Calu3 (cell line): Measurements from ENCODE around the gene LRRC73. TPM values are rescaled to one million over a fixed set of nuclear protein-coding genes. Genes with fewer than 3 reads are reported as not detected.

ENCODE experiments used
- BruUV-seq: library from RNA; stranded (reverse); fragments of 400-500 nt; replicated peaks from 2 replicates; lab custom pipeline; 2021; lab: Mats Ljungman, UMichigan
- CTCF ChIA-PET: fragments of 300-600 bp; sonication (Branson Sonifier 250); formaldehyde crosslinking; loops from one replicate; lab custom pipeline; 2022; ENCODE audit warnings: antibody characterized with exemption; lab: Charles Lee
- DNase-seq: peaks from one replicate; pipeline ENCODE4 v3.0.0; 2022
- H3K27ac Mint-ChIP-seq: one replicate; pipeline ENCODE4 v1.8.0; 2022; ENCODE audit warnings: mixed read lengths; ENCODE audit not compliant: unreplicated experiment
- H3K27me3 Mint-ChIP-seq: one replicate; pipeline ENCODE4 v1.8.0; 2022; ENCODE audit warnings: mixed read lengths; ENCODE audit not compliant: unreplicated experiment
- H3K36me3 Mint-ChIP-seq: one replicate; pipeline ENCODE4 v1.8.0; 2022; ENCODE audit warnings: mild to moderate bottlenecking, moderate library complexity, mixed read lengths; ENCODE audit not compliant: insufficient read depth, unreplicated experiment
- H3K4me1 Mint-ChIP-seq: one replicate; pipeline ENCODE4 v1.8.0; 2022; ENCODE audit warnings: mild to moderate bottlenecking, low read depth, mixed read lengths; ENCODE audit not compliant: unreplicated experiment
- H3K4me3 Mint-ChIP-seq: one replicate; pipeline ENCODE4 v1.8.0; 2022; ENCODE audit warnings: mild to moderate bottlenecking, low read depth, moderate library complexity, mixed read lengths; ENCODE audit not compliant: unreplicated experiment
- H3K9me3 Mint-ChIP-seq: one replicate; pipeline ENCODE4 v1.8.0; 2022; ENCODE audit warnings: low read depth, mixed read lengths; ENCODE audit not compliant: unreplicated experiment
- CTCF ChIP-seq: fragments of 200-600 bp; IDR thresholded peaks from one replicate; pipeline ENCODE4 v1.8.0; 2022; ENCODE audit warnings: antibody characterized with exemption; ENCODE audit not compliant: unreplicated experiment
- intact Hi-C: fragments of 100-400 bp; cut with micrococcal nuclease; formaldehyde crosslinking; loops from one replicate; pipeline ENCODE4 v1.10.0; 2022; ENCODE audit not compliant: unreplicated experiment
- total RNA-seq: library from RNA; stranded (reverse); gene quantifications from 2 replicates; pipeline ENCODE4 v1.2.3, GENCODE V29; 2022

LRRC73 gene
- total RNA-seq, 1 experiment from 2014 or later: 0.50 TPM

GRCh38 chr6:43516367-43516696 lies 6.2 kb upstream of the LRRC73 start:
- CTCF ChIA-PET: interaction anchor here (0.5 to 1.5 kb wide), 3 partner anchors 9 to 140 kb away, joined by 3 to 4 read pairs (median 4); no protein-coding TSS in a partner anchor
- Mint-ChIP-seq H3K27me3 (no peaks in the 10 kb centered on the region), H3K4me1 (peaks cover 15% of the 10 kb centered on the region), H3K36me3 (peaks cover 36% of the 10 kb centered on the region), H3K4me3 (no peak overlapping the region), H3K9me3 (no peaks in the 10 kb centered on the region), H3K27ac (no peak overlapping the region)
- TF ChIP-seq CTCF: no peak
- no peak for DNase-seq
- TSS peak; percentile 58 for BruUV-seq
- intact Hi-C loops: no loop called here

GRCh38 chr6:43515808-43516207 lies 5.7 kb upstream of the LRRC73 start:
- peaks cover 15% of the 10 kb centered on the region for H3K4me1 Mint-ChIP-seq
- no peaks in the 10 kb centered on the region for H3K27me3 Mint-ChIP-seq
- no peaks in the 10 kb centered on the region for H3K9me3 Mint-ChIP-seq
- no TSS peak for BruUV-seq
- H3K36me3 Mint-ChIP-seq: peaks cover 34% of the 10 kb centered on the region
- intact Hi-C loops: no loop called here
- CTCF ChIA-PET: interaction anchor here (1.4 kb wide), 1 partner anchor 27 kb away, joined by 3 read pairs; no protein-coding TSS in a partner anchor
- H3K4me3 Mint-ChIP-seq: no peak overlapping the region
- no peak overlapping the region for H3K27ac Mint-ChIP-seq
- DNase-seq: no peak
- no peak for TF ChIP-seq CTCF

- DNase-seq: no peak
- H3K27me3 Mint-ChIP-seq: peaks cover 27% of the 10 kb centered on the region
- no peak overlapping the region for H3K27ac Mint-ChIP-seq
- peaks cover 59% of the 10 kb centered on the region for H3K36me3 Mint-ChIP-seq
- TF ChIP-seq CTCF: no peak
- H3K4me3 Mint-ChIP-seq: no peak overlapping the region
- peaks cover 31% of the 10 kb centered on the region for H3K4me1 Mint-ChIP-seq
- BruUV-seq: TSS peak; percentile 11
- intact Hi-C loops: no loop called here
- H3K9me3 Mint-ChIP-seq: no peaks in the 10 kb centered on the region
- CTCF ChIA-PET: interaction anchor here (0.6 kb wide), 2 partner anchors 573 to 1585 kb away, joined by 3 read pairs; no protein-coding TSS in a partner anchor
Measured at GRCh38 chr6:43511824-43512415, 1.8 kb upstream of the LRRC73 start.

- no peak for DNase-seq
- intact Hi-C loops: no loop called here
- H3K4me1 Mint-ChIP-seq: peaks cover 27% of the 10 kb centered on the region
Measured at GRCh38 chr6:43510827-43511163, 649 bp upstream of the LRRC73 start.

More at GRCh38 chr6:43510827-43511163, 649 bp upstream of the LRRC73 start:
- no peak for TF ChIP-seq CTCF
- Mint-ChIP-seq H3K9me3 (no peaks in the 10 kb centered on the region), H3K27ac (peak overlapping the region; percentile 45), H3K36me3 (peaks cover 64% of the 10 kb centered on the region), H3K4me3 (peak overlapping the region; percentile 73), H3K27me3 (peaks cover 27% of the 10 kb centered on the region)
- CTCF ChIA-PET: interaction anchor here (1.1 to 1.4 kb wide), 2 partner anchors 83 to 339 kb away, joined by 3 read pairs; partner anchors contain the start of gene ABCC10
- no TSS peak for BruUV-seq
